ENCODE results near the gene NOXA1. TPM values are rescaled to one million over a fixed set of nuclear protein-coding genes. Genes with fewer than 3 reads are reported as not detected.

Gene NOXA1
- total RNA-seq, 4 donors from 2014 or later: 19.7 to 53.9 (median 40.8) TPM

DNA sequence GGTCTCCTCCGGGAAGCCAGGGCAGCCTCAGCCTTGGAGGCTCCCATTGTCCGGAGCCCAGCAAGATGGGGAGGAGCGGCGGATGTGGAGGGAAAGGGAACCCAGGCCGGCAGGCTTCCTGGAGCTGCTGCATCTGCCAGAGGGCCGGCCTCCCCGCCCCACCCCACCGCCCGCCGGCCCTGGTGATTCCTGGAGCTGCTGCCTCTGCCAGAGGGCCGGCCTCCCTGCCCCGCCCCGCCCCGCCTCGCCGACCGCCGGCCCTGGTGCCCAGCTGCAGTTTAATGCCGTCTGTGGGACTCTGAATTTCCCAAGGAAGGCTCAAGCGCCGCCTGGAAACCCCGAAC lies 31.8 kb upstream of the NOXA1 start:
- in situ Hi-C loops (cut with MboI; ENCODE audit: low pct_ligation_motif_present in 1 of 4, low pct_unique_long_range_greater_than_20kb in 1 of 4, low sequenced_read_pairs in 3 of 4): no loop called here
- TF ChIP-seq POLR2A (IDR thresholded peaks at IDR 0.05): peak; percentile 35
- no peak for TF ChIP-seq EP300 (IDR thresholded peaks at IDR 0.05; ENCODE audit: low read depth)
- TF ChIP-seq, protein P1, sequence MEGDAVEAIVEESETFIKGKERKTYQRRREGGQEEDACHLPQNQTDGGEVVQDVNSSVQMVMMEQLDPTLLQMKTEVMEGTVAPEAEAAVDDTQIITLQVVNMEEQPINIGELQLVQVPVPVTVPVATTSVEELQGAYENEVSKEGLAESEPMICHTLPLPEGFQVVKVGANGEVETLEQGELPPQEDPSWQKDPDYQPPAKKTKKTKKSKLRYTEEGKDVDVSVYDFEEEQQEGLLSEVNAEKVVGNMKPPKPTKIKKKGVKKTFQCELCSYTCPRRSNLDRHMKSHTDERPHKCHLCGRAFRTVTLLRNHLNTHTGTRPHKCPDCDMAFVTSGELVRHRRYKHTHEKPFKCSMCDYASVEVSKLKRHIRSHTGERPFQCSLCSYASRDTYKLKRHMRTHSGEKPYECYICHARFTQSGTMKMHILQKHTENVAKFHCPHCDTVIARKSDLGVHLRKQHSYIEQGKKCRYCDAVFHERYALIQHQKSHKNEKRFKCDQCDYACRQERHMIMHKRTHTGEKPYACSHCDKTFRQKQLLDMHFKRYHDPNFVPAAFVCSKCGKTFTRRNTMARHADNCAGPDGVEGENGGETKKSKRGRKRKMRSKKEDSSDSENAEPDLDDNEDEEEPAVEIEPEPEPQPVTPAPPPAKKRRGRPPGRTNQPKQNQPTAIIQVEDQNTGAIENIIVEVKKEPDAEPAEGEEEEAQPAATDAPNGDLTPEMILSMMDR (IDR thresholded peaks at IDR 0.05): no peak
- peak; percentile 32 to 33 (median 32) for TF ChIP-seq POLR2AphosphoS5 (IDR thresholded peaks at IDR 0.05)
- H3K27ac ChIP-seq: peak overlapping the region; percentile 63 to 86 (median 73)
- H3K36me3 ChIP-seq: peaks cover 0 to 3% (median 0%) of the 10 kb centered on the region in 4 donors
- intact Hi-C loops (cut with DNase I; ENCODE audit: low total_unique reads): no loop called here
- no peak overlapping the region for H3K4me3 ChIP-seq
- peaks cover 5 to 14% (median 10%) of the 10 kb centered on the region in 4 donors for H3K4me1 ChIP-seq
- H3K9me3 ChIP-seq: no peaks in the 10 kb centered on the region
- 36% methylated on average over 21 of the region's 22 CpGs; no CpG with 5 or more reads in 1 of the 2 donors for WGBS, 2 donors (ENCODE audit: low coverage in 1 of 2)
- peak; percentile 85 for DNase-seq
- no peaks in the 10 kb centered on the region for H3K27me3 ChIP-seq

DNA sequence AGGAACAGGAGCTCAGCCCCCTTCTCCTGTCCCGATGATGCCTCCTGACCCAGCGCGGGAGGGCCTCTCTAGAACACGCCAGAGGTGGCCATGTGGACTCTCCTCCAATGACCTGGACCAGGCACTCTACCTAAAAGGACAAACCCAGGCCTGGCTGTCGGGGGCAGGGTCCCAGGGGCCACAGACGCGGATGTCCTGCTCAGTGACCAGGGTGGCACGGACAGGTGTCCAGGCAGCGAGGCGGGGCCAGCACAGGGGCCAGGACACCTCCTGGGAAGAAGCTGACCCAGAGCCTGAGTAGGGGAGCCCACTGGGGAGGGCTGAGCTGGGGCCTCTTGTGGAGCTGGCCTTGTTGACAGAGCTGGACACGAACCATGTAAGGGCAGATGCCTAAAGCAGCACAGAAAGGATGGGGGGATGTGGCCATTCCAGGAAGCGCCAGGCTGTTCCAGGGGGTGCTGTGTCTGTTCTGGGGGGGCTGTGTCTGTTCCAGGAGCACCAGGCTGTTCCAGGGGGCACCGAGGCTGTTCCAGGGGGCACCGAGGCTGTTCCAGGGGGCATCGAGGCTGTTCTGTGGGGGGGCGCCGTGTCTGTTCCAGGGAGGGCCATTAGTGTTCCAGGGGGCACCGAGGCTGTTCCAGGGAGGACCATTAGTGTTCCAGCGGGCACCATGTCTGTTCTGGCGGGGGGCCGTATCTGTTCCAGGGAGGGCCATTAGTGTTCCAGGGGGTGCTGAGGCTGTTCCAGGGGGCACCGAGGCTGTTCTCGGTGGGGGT lies 30.8 kb upstream of the NOXA1 start:
- in situ Hi-C loops (cut with MboI; ENCODE audit: low pct_ligation_motif_present in 1 of 4, low pct_unique_long_range_greater_than_20kb in 1 of 4, low sequenced_read_pairs in 3 of 4): no loop called here
- Histone ChIP-seq H3K36me3 (peaks cover 0 to 3% (median 0%) of the 10 kb centered on the region in 4 donors), H3K27me3 (no peaks in the 10 kb centered on the region), H3K4me3 (no peak overlapping the region), H3K4me1 (peaks cover 5 to 14% (median 10%) of the 10 kb centered on the region in 4 donors), H3K9me3 (no peaks in the 10 kb centered on the region), H3K27ac (peak overlapping the region in 1 of 4 donors; percentile 86)
- TF ChIP-seq POLR2A (IDR thresholded peaks at IDR 0.05): no peak
- TF ChIP-seq EP300 (IDR thresholded peaks at IDR 0.05; ENCODE audit: low read depth): no peak
- 92% methylated on average over 10 of the region's 23 CpGs; no CpG with 5 or more reads in 1 of the 2 donors for WGBS, 2 donors (ENCODE audit: low coverage in 1 of 2)
- intact Hi-C loops (cut with DNase I; ENCODE audit: low total_unique reads): no loop called here
- no peak for DNase-seq

DNA sequence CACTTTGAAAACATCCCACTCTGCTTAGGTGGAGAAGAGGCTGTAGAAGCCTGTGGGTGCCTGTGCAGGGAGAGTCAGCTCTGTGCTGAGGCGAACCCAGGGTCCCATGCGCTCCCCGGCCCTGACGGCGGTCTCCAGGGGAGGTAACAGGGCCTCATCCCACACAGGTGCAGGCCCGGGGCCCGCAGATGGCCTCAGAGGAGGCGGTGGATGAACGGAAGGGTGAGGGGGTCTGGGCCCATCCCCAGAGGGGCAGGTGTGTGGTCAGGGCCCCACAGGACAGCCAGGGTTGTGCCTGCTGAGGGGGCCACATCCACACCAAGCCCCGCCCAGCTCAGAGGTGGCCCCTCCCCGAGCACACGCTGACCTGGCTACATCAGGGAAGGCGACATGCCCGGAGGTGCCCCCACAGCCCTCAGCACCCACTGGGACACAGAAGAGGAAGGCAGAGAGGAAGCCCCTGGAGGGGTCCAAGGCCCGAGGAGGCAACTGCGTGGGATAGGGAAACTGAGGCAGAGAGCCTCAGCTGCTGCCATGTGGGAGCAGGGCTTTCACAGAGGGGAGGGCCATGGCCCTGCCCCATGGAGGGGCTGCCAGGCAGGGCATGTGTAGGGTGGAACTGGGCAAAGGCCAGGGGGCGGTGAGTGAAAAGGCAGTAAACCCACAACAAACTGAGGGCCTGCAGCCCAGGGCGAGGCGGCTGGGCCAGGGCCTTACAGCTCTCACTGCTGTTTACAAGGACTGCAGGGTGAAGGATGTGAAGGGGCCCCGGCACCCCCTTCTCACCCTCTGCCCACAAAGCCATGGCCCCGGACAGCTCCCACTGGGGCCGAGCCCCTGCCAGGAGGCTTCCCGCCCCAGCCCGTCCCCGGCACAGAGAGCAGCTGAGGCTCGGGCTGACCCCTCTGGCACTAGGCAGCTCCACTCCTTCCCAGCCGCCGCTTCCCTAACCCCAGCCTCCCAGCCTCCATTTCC lies 29.7 kb upstream of the NOXA1 start:
- Histone ChIP-seq H3K4me1 (peaks cover 5 to 14% (median 10%) of the 10 kb centered on the region in 4 donors), H3K36me3 (peaks cover 0 to 3% (median 0%) of the 10 kb centered on the region in 4 donors), H3K9me3 (no peaks in the 10 kb centered on the region), H3K4me3 (no peak overlapping the region), H3K27me3 (no peaks in the 10 kb centered on the region), H3K27ac (no peak overlapping the region)
- TF ChIP-seq EP300 (IDR thresholded peaks at IDR 0.05; ENCODE audit: low read depth) (no peak), POLR2A (IDR thresholded peaks at IDR 0.05) (no peak)
- in situ Hi-C loops (cut with MboI; ENCODE audit: low pct_ligation_motif_present in 1 of 4, low pct_unique_long_range_greater_than_20kb in 1 of 4, low sequenced_read_pairs in 3 of 4) (no loop called here), intact Hi-C loops (cut with DNase I; ENCODE audit: low total_unique reads) (no loop called here)
- no peak for DNase-seq
- WGBS, 2 donors (ENCODE audit: low coverage in 1 of 2): 87 to 100% methylated on average over 2 to 25 of the region's 28 CpGs

DNA sequence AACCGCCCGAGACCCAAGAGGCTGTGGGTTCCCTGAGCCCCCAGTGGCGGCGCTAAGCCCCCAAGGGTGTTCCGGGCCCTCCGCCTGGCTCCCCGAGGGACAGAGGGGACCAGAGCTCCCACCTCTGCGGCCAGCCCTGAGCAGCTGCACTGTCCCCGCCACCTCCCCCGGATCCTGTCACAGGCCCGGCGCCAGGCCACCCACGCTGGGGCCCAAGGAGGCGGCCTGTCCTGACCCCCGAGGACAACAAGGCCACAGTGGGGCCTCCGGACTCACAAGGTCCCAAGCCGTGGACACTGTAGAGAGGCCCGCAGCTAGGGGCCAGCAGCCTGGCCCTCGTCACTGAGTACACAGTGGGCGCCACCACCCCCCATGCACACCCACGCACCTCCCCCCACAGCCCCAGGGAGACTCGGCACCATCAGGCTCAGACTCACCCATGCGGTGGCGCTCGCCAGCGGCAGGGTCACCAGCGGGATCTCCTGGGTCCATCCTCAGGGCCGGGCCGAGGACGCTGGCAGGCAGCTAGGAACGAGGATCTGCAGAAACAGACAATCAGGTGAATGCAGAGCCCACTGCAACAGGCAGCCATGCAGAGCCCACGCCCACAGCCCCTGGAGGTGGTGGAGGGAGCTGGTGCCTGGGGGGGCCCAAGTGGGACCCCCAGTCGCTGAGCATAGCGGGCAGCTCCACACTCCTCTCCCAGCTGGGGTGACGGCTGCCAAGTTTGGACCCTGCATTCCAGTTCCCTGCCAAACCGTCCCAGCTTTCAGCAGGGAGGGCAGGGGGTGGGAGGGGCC lies 28.1 kb upstream of the NOXA1 start:
- DNase-seq: no peak
- Histone ChIP-seq H3K4me1 (peaks cover 9 to 22% (median 12%) of the 10 kb centered on the region in 4 donors), H3K27ac (no peak overlapping the region), H3K27me3 (no peaks in the 10 kb centered on the region), H3K36me3 (no peaks in the 10 kb centered on the region), H3K9me3 (no peaks in the 10 kb centered on the region), H3K4me3 (no peak overlapping the region)
- WGBS, 2 donors (ENCODE audit: low coverage in 1 of 2): 84% methylated on average over 16 of the region's 36 CpGs; no CpG with 5 or more reads in 1 of the 2 donors
- in situ Hi-C loops (cut with MboI; ENCODE audit: low pct_ligation_motif_present in 1 of 4, low pct_unique_long_range_greater_than_20kb in 1 of 4, low sequenced_read_pairs in 3 of 4) (no loop called here), intact Hi-C loops (cut with DNase I; ENCODE audit: low total_unique reads) (no loop called here)
- no peak for TF ChIP-seq POLR2A (IDR thresholded peaks at IDR 0.05)
- TF ChIP-seq, protein P1 (IDR thresholded peaks at IDR 0.05): no peak

Data from transverse colon (tissue), 4 donors.